GM13977 (cell line): Measurements from ENCODE around the gene PDGFD.
"Not testable (repeated sequence)": the region's sequence is repeated elsewhere in the genome, so short reads cannot be mapped to it uniquely, and the experiment has no call there.

Source experiments
- DNase-seq: peaks from one replicate; pipeline ENCODE4 v3.0.0; 2012; ENCODE audit warnings: low spot score
- CTCF ChIP-seq: IDR thresholded peaks from 2 replicates; pipeline ENCODE4 v1.5.1; 2012; ENCODE audit warnings: mild to moderate bottlenecking, control low read depth; ENCODE audit not compliant: insufficient read depth; ENCODE audit errors: extremely low read depth, missing control alignments
- in situ Hi-C: fragments of 300-500 bp; cut with MboI; formaldehyde crosslinking; loops from one replicate; pipeline ENCODE4 v1.12.0; 2022; ENCODE audit warnings: low sequenced_read_pairs, low pct_unique_long_range_greater_than_20kb, mixed read lengths, inconsistent platforms; ENCODE audit not compliant: unreplicated experiment

Gene PDGFD

GRCh38 chr11:104057908-104058307 is 106.0 kb downstream of the PDGFD start:
- in situ Hi-C loops, result no loop called here
- no peak for TF ChIP-seq CTCF
- DNase-seq, result no peak

GRCh38 chr11:104055596-104055995 is 108.4 kb downstream of the PDGFD start:
- TF ChIP-seq CTCF, result no peak
- in situ Hi-C loops, result no loop called here
- no peak for DNase-seq

GRCh38 chr11:104054911-104055529 is 108.9 kb downstream of the PDGFD start:
- DNase-seq, result no peak
- TF ChIP-seq CTCF, result no peak
- in situ Hi-C loops, result no loop called here

- in situ Hi-C loops, result no loop called here
- TF ChIP-seq CTCF, result no peak
- DNase-seq, result no peak
Observed at GRCh38 chr11:104053743-104054478, 110.0 kb downstream of the PDGFD start.

- in situ Hi-C loops, result no loop called here
- no peak for TF ChIP-seq CTCF
- no peak for DNase-seq
Observed at GRCh38 chr11:104051778-104052177, 112.2 kb downstream of the PDGFD start.

GRCh38 chr11:104049116-104049515 is 114.8 kb downstream of the PDGFD start:
- no peak for DNase-seq
- TF ChIP-seq CTCF, result no peak
- in situ Hi-C loops, result no loop called here

- DNase-seq, in situ Hi-C loops: not testable (repeated sequence)
Observed at GRCh38 chr11:104046858-104047257, 117.1 kb downstream of the PDGFD start.
